GM19238 (cell line): ENCODE measurements around the gene JAZF1.

Experiments used
- DNase-seq: peaks from one replicate; pipeline ENCODE4 v3.0.0; 2011; ENCODE audit warnings: low spot score; ENCODE audit not compliant: insufficient read length

Gene JAZF1

DNA sequence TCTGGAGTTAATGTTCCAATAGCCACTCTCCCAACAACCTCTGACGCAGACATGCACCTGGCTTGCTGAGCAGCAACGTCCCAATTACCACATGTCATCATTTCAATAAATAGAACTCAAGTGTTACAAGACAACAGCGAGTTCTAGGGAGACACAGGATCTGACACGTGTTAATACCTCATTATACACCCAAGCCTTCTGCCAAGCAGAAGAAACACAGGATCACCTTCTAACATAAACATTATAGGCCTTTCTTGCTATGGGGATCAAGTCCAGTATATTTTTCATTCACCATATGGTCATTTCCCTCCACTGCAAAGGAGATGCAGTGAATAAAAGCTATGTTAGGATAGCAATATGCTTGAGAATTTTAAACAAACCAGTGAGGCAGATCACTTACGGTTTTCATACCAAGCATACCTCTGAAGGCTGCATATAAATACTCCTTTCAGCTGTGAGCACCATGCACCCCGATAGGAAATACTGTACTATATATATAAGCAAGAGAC lies 74.2 kb downstream of the JAZF1 start:
- DNase-seq: no peak

DNA sequence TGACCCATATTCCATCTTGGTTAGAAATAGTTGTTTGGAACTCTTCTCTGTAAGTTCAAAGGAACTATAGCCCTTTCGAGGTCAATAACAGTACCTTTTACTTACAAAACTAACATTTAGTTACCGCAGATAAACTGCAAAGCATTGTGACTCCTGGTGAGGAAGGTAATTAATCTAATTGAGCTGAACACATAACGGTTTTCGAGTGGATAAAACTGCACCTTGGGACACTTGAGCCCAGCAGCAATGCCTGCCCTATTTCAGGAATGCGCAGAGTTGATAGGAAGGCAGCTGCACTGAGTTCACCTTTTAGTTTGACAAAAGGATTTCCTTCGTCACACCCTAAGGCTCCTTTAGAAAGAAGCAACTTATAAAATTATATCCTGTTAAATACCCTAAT lies 75.4 kb downstream of the JAZF1 start:
- no peak for DNase-seq

- no peak for DNase-seq
These were observed 75.8 kb downstream of the JAZF1 start for GRCh38 chr7:28104811-28105210.

DNA sequence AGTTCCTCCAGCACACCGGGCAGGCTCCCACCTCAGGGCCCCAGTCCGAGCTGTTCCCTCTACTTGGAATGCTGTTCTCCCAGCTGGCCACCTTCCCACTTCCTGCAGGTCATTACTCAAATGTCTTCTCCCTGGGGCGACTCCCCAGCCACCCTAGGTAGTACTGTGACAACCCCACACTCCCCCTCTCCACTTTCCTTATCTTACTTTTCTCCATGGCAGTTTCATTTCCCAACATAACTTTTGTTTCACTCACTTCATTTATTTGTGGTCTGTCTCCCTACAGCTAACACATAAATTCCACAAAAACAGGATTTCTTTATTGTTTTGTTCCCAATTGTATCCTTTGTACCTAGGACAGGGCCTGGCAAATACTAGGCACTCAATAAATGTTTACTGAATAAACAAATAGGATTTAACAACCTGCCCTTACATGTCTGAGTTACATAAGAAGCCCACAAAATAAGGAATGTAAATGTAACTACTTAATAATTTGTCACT lies 76.5 kb downstream of the JAZF1 start:
- DNase-seq: no peak

DNA sequence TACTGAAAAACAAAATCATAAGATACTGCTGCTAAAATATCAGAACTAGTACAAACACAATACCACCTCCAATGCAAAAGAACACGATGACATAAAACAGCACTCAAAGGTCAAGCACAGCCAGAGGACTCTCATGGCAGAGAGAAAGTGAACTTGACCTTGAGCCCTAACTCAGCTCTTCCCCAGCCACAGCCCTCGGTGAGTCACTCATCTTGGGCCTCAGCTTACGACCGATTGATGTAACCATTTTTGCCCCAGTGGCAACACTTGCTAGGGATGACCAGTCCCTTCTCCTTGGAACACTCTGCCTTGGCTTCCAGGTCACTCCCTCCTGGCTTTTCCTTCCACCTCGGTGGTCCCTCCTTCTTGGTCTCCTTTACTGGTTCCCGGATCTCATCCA lies 77.8 kb downstream of the JAZF1 start:
- no peak for DNase-seq

DNA sequence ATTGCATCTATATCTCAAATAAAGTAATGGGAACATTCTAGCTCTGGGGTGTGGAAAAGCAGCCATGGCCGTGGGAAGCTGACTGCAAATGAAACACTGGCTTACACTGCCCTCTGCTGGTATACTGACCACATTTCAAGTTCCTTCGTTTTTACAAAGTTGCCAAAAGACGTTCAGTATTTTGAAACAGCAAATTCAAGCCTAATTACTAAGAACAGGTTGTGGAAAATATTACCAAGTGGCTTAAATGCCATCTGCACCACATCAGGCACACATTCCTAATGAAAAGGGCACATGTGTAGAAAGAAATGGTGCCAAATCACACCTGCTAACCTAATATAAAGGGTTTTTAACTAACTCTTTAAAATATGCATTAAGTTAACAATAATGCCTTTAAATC lies 83.9 kb downstream of the JAZF1 start:
- peak; percentile 23 for DNase-seq

DNA sequence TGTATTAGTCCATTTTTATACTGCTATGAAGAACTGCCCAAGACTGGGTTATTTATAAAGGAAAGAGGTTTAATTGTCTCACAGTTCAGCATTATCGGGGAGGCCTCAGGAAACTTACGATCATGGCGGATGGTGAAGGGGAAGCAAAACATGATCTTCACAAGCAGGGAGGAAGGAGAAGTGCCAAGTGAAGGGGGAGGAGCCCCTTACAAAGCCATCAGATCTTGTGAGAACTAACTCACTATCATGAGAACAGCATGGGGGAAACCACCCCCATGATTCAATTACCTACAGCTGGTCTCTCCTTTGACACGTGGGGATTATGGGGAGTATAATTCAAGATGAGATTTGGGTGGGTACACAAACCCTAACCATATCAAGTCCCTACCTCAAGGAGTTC lies 85.4 kb downstream of the JAZF1 start:
- no peak for DNase-seq

GRCh38 chr7:28093623-28094232 lies 86.9 kb downstream of the JAZF1 start:
- no peak for DNase-seq

DNA sequence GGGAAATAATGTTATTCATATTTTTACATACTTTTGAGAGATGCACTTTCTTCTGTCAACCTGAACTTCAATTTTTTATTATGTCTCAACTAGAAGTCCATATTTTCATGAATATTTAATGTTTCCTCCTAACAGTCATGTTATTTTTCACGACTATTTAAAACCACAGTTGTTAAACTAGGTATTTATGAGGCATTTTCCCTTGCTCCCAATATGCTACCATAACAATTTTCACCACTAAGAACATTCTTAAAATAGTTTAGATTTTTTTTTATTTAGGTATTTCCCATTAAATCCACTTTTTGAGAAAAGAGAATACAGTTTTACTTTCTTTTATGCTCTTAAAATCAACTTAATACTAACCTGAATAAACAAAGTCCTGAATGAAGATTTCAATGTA lies 89.4 kb downstream of the JAZF1 start:
- DNase-seq: no peak

- no peak for DNase-seq
These were observed 91.5 kb downstream of the JAZF1 start for GRCh38 chr7:28088901-28089714.

DNA sequence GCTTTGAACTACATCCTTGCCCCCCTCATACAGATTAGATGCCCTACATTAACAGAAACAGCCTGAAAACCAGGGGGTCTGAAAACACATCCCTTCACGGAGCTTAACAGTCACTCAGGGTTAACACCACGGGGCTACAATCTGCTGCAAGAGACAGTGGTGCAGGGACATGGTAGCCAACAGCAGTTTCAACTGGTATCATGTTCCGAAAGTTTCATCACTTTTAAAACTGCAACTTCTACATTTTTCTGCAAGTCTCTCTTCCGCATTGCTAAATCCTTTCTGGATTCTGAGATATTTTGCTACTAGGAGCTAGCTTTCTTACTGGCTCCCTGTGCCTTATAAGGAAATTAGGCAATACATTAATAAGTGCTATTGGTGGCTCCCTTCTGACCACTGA lies 92.6 kb downstream of the JAZF1 start:
- DNase-seq: no peak

GRCh38 chr7:28086198-28086597 lies 94.4 kb downstream of the JAZF1 start:
- DNase-seq: no peak

GRCh38 chr7:28083998-28084985 lies 96.3 kb downstream of the JAZF1 start:
- DNase-seq: no peak

DNA sequence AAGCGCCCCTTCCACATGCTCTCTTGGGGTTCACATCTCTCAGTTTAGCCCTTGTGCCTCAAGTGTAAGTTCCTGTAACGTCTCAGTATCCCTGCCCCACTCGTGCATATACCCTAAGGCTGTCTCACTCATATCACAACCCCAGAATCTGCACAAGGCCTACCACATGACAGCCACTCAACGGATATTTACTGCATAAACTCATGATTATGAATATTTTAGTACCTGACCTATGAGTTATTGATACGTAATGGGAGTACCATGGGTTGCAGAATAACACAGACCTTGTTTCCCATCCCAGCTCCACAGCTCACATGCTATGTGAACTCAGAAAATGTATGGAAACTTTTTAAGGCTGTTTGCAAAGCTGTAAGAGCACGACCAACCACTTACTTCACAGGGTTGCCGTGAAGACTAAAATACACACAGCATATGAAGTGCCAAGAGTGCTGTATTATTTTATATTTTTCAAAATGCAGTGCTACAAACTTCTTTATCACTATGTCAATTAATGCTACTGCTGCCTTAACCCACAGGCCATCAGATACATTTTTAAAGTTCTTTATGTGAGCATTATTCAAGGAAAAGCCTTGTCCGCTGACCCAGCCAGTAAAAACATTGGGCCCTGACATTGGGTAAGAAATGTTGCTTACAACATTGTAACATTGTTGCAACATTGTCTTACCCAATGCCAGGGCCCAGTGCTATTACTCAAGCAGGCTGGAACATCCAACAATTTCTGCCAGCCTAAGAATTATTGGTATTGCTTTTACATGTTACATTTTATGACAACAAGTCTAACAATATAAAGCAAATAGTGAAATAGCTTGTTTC lies 97.2 kb downstream of the JAZF1 start:
- no peak for DNase-seq

DNA sequence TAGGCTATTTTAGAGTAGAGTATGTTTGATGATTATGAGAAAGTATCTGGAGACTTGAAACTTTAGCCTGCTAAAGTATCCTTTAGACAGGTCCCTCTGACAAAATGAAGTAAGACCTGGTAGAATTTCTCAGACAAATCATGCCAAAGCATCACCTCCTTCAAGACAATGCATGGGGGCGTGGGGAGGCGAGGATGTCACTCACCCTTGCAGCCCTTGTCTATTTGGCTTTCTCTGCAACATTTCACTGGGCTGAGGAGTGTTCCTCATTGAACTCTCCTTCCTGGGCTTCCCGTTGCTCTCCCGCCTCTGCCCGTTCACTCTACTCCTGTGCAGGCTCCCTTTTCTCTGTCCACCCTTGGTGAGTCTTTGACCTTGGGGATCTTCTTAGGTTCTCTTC lies 98.5 kb downstream of the JAZF1 start:
- no peak for DNase-seq

DNA sequence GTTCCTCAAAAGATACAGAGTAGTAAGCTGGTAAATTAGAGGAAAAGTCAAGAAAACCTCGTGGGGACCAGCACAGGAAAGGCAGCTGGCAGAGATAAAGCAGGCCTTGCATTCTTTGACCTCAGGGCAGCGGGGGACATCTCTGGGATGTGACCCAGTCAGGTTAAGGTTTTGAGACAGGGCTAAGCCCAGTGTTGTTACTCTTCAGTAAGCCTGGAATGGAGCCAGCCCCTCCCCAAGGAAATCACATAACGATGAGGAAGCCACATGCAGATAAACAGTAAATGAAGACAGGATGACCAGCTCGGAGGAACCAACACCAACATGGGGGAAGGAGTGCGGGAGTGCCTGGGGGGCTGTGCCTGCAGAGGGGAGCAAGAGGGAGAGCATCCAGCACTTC lies 99.6 kb downstream of the JAZF1 start:
- no peak for DNase-seq

DNA sequence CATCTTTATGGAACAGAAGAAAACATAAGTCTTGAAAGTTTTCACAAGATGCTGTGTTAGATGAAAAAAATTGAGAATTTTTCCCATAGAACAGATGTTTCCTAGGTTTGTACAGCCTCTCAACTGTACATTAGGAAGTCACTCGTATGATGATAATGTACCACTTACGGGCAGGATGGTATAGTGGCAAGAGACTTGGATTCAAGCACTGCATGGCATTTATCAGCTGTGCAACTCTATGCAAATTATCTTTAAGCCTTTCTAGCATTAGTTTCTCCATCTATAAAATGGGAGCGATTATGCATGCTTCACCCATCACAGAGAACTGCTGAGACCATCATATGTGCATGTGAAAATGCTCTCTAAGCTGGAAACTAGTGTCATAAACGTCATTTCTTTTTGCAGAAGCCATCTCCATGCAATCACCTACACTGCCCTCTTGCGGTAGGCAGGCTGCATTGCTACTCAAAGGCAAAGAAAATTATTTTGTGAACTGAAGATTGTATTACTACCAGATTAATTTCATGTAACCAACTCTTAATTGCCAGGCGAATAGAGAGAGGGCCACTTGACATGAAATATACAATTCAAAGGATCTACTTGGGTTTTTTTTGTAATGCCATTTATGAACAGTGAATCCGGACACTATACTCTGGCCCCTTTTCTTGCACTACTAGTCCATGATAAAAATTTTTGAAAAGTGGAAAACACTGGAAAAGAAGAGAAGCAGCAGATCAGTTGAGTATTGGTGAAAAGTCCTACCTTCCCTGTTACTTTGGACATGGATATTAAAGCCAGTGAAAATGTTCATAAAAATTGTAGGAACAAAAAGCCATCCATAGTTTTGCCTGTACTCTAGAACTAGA lies 102.3 kb downstream of the JAZF1 start:
- peak; percentile 17 for DNase-seq

- DNase-seq: no peak
These were observed 103.0 kb downstream of the JAZF1 start for GRCh38 chr7:28077616-28078015.

DNA sequence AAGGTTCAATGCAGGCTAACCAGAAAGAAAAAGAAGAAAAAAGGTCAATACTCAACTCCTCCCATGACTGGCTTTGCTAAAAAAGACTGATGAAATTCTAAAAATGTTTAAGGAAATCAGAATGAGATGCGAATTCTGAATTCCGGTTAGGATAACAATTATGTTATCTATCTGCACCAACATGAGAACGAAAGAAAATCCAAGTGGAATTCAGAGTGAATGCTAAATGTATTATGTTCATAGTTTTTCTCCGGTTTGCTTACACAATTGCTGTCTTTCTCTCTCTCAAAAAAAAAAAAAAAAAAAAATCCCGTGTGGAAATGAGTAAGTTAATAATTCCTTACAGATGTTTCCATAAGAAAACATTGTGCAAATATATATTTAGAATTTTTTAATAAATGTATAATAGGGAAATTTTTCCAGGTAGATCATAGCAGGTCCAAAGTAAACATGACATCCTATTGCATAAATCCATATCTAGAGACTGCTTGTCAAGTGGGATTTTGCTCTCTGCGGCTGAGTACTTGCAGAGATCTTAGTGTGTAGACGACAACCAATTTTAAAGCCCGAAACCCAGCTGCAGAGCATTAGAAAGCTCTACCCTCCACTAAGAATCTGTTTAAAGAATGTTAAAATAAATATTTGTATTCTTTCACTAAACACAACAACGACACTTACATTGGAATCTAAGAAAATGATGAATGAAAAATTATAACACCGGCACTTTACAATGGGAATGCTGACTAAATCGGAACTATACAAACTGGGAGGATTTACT lies 104.0 kb downstream of the JAZF1 start:
- no peak for DNase-seq
